ENCODE data around the gene FAM83E. TPM values are rescaled to one million over a fixed set of nuclear protein-coding genes. Genes with fewer than 3 reads are reported as not detected.

FAM83E gene
- polyA plus RNA-seq, 1 experiment = not detected

GRCh38 chr19:48623556-48624066 lies 8.7 kb upstream of the FAM83E start:
- peak overlapping the region; percentile 58 for H3K27ac ChIP-seq (ENCODE audit: low read depth, low read length)
- H3K9me3 ChIP-seq (ENCODE audit: control insufficient read depth, insufficient read depth, low read length) = no peaks in the 10 kb centered on the region; the same call in 1 of the 2 replicates
- TF ChIP-seq, protein P1, sequence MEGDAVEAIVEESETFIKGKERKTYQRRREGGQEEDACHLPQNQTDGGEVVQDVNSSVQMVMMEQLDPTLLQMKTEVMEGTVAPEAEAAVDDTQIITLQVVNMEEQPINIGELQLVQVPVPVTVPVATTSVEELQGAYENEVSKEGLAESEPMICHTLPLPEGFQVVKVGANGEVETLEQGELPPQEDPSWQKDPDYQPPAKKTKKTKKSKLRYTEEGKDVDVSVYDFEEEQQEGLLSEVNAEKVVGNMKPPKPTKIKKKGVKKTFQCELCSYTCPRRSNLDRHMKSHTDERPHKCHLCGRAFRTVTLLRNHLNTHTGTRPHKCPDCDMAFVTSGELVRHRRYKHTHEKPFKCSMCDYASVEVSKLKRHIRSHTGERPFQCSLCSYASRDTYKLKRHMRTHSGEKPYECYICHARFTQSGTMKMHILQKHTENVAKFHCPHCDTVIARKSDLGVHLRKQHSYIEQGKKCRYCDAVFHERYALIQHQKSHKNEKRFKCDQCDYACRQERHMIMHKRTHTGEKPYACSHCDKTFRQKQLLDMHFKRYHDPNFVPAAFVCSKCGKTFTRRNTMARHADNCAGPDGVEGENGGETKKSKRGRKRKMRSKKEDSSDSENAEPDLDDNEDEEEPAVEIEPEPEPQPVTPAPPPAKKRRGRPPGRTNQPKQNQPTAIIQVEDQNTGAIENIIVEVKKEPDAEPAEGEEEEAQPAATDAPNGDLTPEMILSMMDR (IDR thresholded peaks at IDR 0.05; ENCODE audit: low read depth, low read length) = no peak
- peak overlapping the region; percentile 55 for H3K4me3 ChIP-seq (ENCODE audit: low read depth, low read length)
- CTCF ChIA-PET = interaction anchor here (1.1 kb wide), 1 partner anchor 370 kb away, joined by 3 read pairs; the partner anchor contains the start of gene RUVBL2
- DNase-seq (ENCODE audit: low read depth, low spot score) = no peak
- POLR2A ChIA-PET = interaction anchor here (0.7 to 1.3 kb wide), 4 partner anchors 9 to 183 kb away, joined by 3 to 8 read pairs (median 5); no protein-coding TSS in a partner anchor
- no peaks in the 10 kb centered on the region for H3K27me3 ChIP-seq (ENCODE audit: control insufficient read depth, insufficient read depth, low read length)

DNA sequence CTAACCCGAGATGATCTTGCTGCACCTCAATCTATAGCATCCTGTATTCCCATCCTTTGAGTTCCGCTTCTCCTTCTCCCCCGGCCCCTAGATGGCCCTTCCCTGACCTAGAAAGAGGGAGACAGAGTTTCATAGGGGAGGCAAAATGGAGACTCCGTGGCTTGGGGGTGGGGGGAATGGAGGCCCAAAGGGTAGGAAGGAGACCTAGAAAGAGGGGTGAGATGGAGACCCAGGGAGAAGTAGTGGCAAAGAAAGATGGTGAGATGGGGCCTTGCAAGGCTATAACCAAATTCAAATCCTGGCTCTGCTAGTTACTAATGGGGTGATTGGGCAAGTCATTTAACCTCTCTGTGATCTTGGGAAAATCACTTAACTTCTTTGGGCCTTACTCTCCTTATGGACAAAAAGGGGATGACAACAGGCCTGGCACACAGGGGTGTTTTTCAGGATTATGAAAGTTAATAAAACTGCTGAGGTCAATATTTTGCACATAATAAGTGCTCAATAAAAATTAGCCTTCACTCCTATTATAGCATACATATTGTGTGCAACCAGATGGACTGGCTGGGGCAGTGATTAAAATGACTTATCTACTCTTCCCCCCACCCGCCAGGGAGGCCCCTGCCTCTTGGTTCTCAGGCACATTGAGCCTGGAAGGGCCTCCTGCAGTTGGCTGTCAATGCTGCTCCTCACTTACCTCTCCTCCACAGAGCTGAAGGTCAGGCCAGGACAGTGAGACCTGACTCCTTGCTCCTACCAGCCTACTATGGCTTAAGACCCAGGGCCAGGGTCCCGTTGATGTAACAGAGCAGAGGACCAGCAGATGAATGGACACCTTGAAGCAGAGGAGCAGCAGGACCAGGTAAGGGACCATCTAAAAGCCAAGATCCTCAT lies 5.1 kb upstream of the FAM83E start:
- CTCF ChIA-PET = interaction anchor here (1.2 kb wide), 1 partner anchor 11 kb away, joined by 4 read pairs; no protein-coding TSS in a partner anchor
- Histone ChIP-seq H3K4me3 (ENCODE audit: low read depth, low read length) (peak overlapping the region; percentile 75), H3K27me3 (ENCODE audit: control insufficient read depth, insufficient read depth, low read length) (no peaks in the 10 kb centered on the region), H3K9me3 (ENCODE audit: control insufficient read depth, insufficient read depth, low read length) (no peaks in the 10 kb centered on the region; the same call in 1 of the 2 replicates), H3K27ac (ENCODE audit: low read depth, low read length) (peak overlapping the region; percentile 82)
- POLR2A ChIA-PET = interaction anchor here (0.6 to 1.6 kb wide), 17 partner anchors 8 to 373 kb away, joined by 3 to 25 read pairs (median 5); partner anchors contain the start of genes CA11, DBP, GYS1 and RUVBL2
- no peak for DNase-seq (ENCODE audit: low read depth, low spot score)
- TF ChIP-seq, protein P1 (IDR thresholded peaks at IDR 0.05; ENCODE audit: low read depth, low read length) = peak; percentile 4; the same call in 1 of the 2 replicates

GRCh38 chr19:48618916-48619691 lies 4.2 kb upstream of the FAM83E start, which contains the start of the genes RPL18 and SPHK2:
Gene RPL18, minus strand, starts transcription at chr19:48619178. Its CDS starts 35 bp downstream, at chr19:48619143.
Gene SPHK2, plus strand, starts transcription at chr19:48619506. Its CDS starts 1,009 bp downstream, at chr19:48620515.
- Histone ChIP-seq H3K4me3 (ENCODE audit: low read depth, low read length) (peak within 1 kb of the TSS; percentile 97), H3K27me3 (ENCODE audit: control insufficient read depth, insufficient read depth, low read length) (no peaks in the 10 kb centered on the region), H3K27ac (ENCODE audit: low read depth, low read length) (peak within 1 kb of the TSS; percentile 86), H3K9me3 (ENCODE audit: control insufficient read depth, insufficient read depth, low read length) (no peaks in the 10 kb centered on the region; the same call in 1 of the 2 replicates)
- CTCF ChIA-PET = interaction anchor here (0.7 to 1.2 kb wide), 3 partner anchors 10 to 31 kb away, joined by 3 to 5 read pairs (median 4); no protein-coding TSS in a partner anchor
- DNase-seq (ENCODE audit: low read depth, low spot score) = peak; percentile 100
- TF ChIP-seq, protein P1 (IDR thresholded peaks at IDR 0.05; ENCODE audit: low read depth, low read length) = no peak
- POLR2A ChIA-PET = interaction anchor here (0.5 to 1.6 kb wide), 25 partner anchors 9 to 598 kb away, joined by 3 to 25 read pairs (median 5); partner anchors contain the start of genes CA11, DBP, GYS1 and RUVBL2

DNA sequence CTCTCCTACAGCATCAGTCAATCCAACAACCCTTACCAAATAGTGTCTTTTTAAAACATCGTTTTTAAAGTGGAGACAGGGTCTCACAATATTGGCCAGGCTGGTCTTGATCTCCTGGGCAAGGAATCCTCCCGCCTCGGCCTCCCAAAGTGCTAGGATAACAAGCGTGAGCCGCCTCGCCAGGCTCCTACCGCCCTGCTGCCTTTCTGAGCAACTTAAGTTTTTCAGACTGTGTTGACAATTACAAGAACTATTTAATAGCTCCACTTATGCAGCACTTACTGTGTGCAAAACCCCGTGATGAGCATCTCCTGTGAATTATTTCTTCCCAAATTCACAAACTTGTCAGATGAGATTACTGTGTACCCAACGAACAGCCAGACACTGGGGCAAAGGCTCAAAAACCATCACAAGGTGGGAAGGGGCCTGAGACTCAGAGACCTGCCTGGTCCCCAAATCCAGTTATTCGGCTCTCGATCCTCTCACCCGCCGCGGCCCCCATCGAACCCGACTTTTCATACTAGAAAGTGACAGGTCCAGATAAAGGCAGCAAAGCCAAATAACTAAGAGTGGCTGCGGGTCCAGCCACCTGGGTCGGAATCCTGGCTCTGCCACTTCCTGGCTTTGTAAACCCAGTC lies 3.5 kb upstream of the FAM83E start:
- no peaks in the 10 kb centered on the region for H3K27me3 ChIP-seq (ENCODE audit: control insufficient read depth, insufficient read depth, low read length)
- POLR2A ChIA-PET = interaction anchor here (0.6 to 1.6 kb wide), 15 partner anchors 9 to 375 kb away, joined by 3 to 25 read pairs (median 5); partner anchors contain the start of genes CA11 and RUVBL2
- no peak for DNase-seq (ENCODE audit: low read depth, low spot score)
- peak overlapping the region; percentile 86 for H3K27ac ChIP-seq (ENCODE audit: low read depth, low read length)
- CTCF ChIA-PET = interaction anchor here (0.7 to 1.2 kb wide), 4 partner anchors 9 to 30 kb away, joined by 3 to 5 read pairs (median 4); no protein-coding TSS in a partner anchor
- TF ChIP-seq, protein P1 (IDR thresholded peaks at IDR 0.05; ENCODE audit: low read depth, low read length) = no peak
- H3K9me3 ChIP-seq (ENCODE audit: control insufficient read depth, insufficient read depth, low read length) = no peaks in the 10 kb centered on the region; the same call in 1 of the 2 replicates
- peak overlapping the region; percentile 97 for H3K4me3 ChIP-seq (ENCODE audit: low read depth, low read length)

All from AG04450 (cell line).